Activated CD4-positive, alpha-beta T cell treated with anti-CD3 and anti-CD28 coated beads, Interleukin-2, amount 50 U/mL, for 24 hours (primary cell): ENCODE measurements around the gene WIPI1.

Experiments used
- DNase-seq, 2 donors: peaks; one replicate each; pipeline ENCODE4 v3.0.0-alpha.2; 2020; ENCODE audit warnings: low read depth in 1 of 2, low spot score in 1 of 2

The WIPI1 gene

GRCh38 chr17:68461122-68461539 lies 3.8 kb upstream of the WIPI1 start:
- no peak for DNase-seq

GRCh38 chr17:68460715-68461114 lies 3.4 kb upstream of the WIPI1 start:
- no peak for DNase-seq

- no peak for DNase-seq
Observed at GRCh38 chr17:68460146-68460545, 2.9 kb upstream of the WIPI1 start.

GRCh38 chr17:68459037-68459639 lies 1.8 kb upstream of the WIPI1 start:
- DNase-seq: no peak

GRCh38 chr17:68458260-68459036 lies 1.2 kb upstream of the WIPI1 start:
- no peak for DNase-seq

GRCh38 chr17:68457539-68458259 lies 403 bp upstream of the WIPI1 start:
- peak; percentile 93 to 95 for DNase-seq

- no peak for DNase-seq
Observed at GRCh38 chr17:68456339-68457167, 743 bp downstream of the WIPI1 start.

- DNase-seq: no peak
Observed at GRCh38 chr17:68455901-68456338, 1.4 kb downstream of the WIPI1 start.

GRCh38 chr17:68453991-68454665 lies 3.2 kb downstream of the WIPI1 start:
- DNase-seq: no peak

- DNase-seq: no peak
Observed at GRCh38 chr17:68452724-68453290, 4.5 kb downstream of the WIPI1 start.

GRCh38 chr17:68451670-68452354 lies 5.5 kb downstream of the WIPI1 start:
- no peak for DNase-seq

GRCh38 chr17:68450801-68451200 lies 6.5 kb downstream of the WIPI1 start:
- DNase-seq: no peak

- no peak for DNase-seq
Observed at GRCh38 chr17:68450391-68450790, 6.9 kb downstream of the WIPI1 start.

GRCh38 chr17:68449021-68449739 lies 8.1 kb downstream of the WIPI1 start:
- no peak for DNase-seq

GRCh38 chr17:68446626-68447041 lies 10.7 kb downstream of the WIPI1 start:
- DNase-seq: no peak

- DNase-seq: no peak
Observed at GRCh38 chr17:68445671-68446070, 11.6 kb downstream of the WIPI1 start.

GRCh38 chr17:68443972-68444464 lies 13.3 kb downstream of the WIPI1 start:
- DNase-seq: no peak

GRCh38 chr17:68441070-68441770 lies 16.1 kb downstream of the WIPI1 start:
- no peak for DNase-seq
